ENCODE results near the gene HSD17B12.

DNA sequence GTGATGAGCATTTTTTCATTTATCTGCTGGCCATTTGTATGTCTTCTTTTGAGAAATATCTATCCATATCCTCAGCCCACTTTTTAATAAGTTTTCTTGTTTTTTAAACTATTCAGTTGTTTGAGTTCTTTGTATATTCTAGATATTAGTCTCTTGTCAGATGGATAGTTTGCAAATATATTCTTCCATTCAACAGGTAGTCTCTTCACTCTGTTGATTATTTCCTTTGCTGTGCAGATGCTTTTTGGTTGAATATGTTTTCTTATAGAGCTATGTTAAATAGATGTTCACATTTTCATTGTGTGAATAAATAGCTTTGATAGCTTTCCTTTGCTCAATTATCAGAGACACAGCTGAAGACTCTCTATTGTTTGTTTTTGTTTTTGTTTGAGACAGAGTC, 131.9 kb downstream of the HSD17B12 start:
- no peak for TF ChIP-seq EZH2 (IDR thresholded peaks at IDR 0.05; ENCODE audit: borderline replicate concordance)
- no peak for TF ChIP-seq CTCF (IDR thresholded peaks at IDR 0.05; ENCODE audit: poor library complexity)
